ENCODE results near the gene TRPC6.

The TRPC6 gene

DNA sequence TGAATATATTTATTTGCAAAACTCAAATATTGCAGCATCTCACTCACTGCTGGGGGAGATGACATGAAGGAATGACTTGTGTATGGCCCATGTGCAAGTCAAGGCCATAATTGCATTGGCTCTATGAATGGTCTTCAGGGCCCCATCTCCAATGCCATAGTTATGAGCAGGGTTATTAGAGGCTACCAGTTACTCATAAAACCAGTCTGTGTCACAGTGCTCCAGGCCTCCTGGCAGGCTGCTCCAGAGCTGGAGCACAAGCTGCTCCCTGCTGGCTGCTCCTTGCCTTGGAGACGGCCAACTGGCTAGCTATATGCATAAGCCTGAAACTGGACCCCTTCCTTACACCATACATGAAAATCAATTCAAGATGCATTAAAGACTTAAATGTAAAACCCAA lies 145.7 kb downstream of the TRPC6 start:
- 95% methylated on average over 1 of the region's 1 CpG for WGBS
- H3K9ac ChIP-seq (ENCODE audit: low read depth, low read length) = no peak overlapping the region
- H3K4me1 ChIP-seq (ENCODE audit: insufficient read depth, low read length) = no peaks in the 10 kb centered on the region
- H3K4me3 ChIP-seq (ENCODE audit: low read length) = no peak overlapping the region
- H3K9me3 ChIP-seq (ENCODE audit: insufficient read depth, low read depth, low read length) = no peaks in the 10 kb centered on the region
- no peaks in the 10 kb centered on the region for H3K27me3 ChIP-seq (ENCODE audit: insufficient read depth, low read length)
- no peaks in the 10 kb centered on the region for H3K36me3 ChIP-seq (ENCODE audit: insufficient read depth, low read length)
- no peak overlapping the region for H3K27ac ChIP-seq (ENCODE audit: low read depth, low read length)

DNA sequence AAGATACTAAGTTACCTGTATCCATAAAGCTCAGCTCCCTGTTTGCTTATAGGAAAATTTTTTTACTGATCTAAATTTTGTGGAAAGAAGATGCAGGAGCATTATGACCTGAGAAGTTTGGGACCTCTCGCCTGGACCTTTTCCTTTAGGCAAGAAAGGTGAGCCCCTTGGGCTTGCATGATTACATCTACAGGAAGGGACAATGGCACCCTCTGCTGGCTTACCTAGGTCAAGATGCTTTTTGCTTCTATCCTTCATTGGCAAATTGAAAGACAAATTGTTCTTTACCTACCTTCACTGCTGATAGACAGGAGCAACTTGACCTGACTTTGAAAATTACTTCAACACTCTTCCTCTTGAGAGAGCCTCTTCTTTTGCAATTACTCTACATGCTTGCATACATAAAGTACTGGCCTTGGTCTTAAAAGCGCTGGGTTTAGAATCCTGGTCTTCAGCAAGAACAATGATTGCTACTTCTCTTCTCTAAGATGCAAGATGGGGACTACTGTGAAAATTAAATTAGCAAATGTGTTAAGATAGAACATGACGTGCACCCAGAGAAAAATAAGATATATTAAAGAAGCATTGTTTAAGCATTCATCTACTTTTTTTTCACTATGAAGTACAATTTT lies 147.2 kb downstream of the TRPC6 start:
- H3K27me3 ChIP-seq (ENCODE audit: insufficient read depth, low read length) = no peaks in the 10 kb centered on the region
- no peak overlapping the region for H3K27ac ChIP-seq (ENCODE audit: low read depth, low read length)
- no peaks in the 10 kb centered on the region for H3K9me3 ChIP-seq (ENCODE audit: insufficient read depth, low read depth, low read length)
- no peak overlapping the region for H3K9ac ChIP-seq (ENCODE audit: low read depth, low read length)
- H3K4me1 ChIP-seq (ENCODE audit: insufficient read depth, low read length) = no peaks in the 10 kb centered on the region
- no peak overlapping the region for H3K4me3 ChIP-seq (ENCODE audit: low read length)
- no peaks in the 10 kb centered on the region for H3K36me3 ChIP-seq (ENCODE audit: insufficient read depth, low read length)
- 67% methylated on average over 2 of the region's 3 CpGs for WGBS

DNA sequence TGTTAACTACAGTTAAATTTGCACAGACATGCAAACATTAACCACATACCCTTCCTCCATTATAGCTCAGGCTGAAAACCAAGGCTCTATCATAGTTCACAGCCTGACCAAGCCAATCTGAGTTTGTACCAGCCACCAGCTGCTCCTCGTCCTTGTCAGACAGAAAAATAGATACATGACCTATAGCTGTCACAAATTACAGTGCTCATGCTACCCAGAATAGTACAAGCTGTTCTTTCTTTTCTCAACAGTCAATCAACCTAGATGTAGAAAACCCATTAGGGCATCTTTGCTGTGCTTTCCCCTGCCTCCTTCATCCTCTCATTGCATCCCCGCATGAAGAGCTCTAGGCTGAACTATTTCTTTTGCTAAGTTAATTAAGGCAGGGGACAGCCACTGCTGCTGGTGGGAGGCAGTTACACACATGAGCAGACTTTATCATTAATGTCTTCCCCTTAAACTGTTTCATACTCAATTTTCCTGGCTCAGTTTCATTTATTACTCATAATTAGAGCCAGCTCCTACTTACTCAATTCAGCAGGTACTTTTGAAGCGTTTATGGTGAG lies 148.3 kb downstream of the TRPC6 start:
- no peaks in the 10 kb centered on the region for H3K36me3 ChIP-seq (ENCODE audit: insufficient read depth, low read length)
- no peaks in the 10 kb centered on the region for H3K9me3 ChIP-seq (ENCODE audit: insufficient read depth, low read depth, low read length)
- no peak overlapping the region for H3K9ac ChIP-seq (ENCODE audit: low read depth, low read length)
- H3K4me1 ChIP-seq (ENCODE audit: insufficient read depth, low read length) = peaks cover 7% of the 10 kb centered on the region; the same call in 1 of the 2 replicates
- H3K4me3 ChIP-seq (ENCODE audit: low read length) = no peak overlapping the region
- no peaks in the 10 kb centered on the region for H3K27me3 ChIP-seq (ENCODE audit: insufficient read depth, low read length)
- WGBS = 93% methylated on average over 3 of the region's 3 CpGs
- H3K27ac ChIP-seq (ENCODE audit: low read depth, low read length) = no peak overlapping the region

DNA sequence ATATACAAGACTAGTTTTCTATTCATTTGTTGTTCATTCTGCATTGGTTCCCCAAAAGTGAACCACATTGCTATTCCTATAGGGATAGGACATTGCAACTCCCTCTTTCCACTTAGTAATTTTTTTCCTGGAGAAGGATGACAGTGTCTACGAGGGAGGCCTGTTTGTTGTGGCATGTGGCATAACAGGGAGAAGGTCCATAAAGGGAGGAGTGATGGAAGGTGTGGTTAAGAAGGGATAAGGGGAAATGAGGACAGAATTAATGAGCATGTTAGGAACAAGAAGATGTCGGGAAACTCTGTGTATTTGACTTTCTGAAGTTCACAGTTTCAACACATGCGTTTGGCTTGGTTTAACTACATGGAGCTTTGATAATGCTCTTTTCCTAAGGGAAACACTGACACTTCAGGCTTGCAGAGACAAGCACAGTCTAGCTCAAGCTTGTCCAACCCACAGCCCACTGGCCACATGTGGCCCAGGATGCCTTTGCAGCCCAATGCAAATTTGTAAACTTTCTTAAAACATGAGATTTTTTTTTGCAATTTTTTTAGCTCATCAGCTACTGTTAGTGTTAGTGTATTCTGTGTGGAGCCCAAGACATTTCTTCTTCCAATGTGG lies 149.7 kb downstream of the TRPC6 start:
- WGBS = 93% methylated on average over 3 of the region's 3 CpGs
- no peak overlapping the region for H3K4me3 ChIP-seq (ENCODE audit: low read length)
- H3K27ac ChIP-seq (ENCODE audit: low read depth, low read length) = no peak overlapping the region
- H3K36me3 ChIP-seq (ENCODE audit: insufficient read depth, low read length) = no peaks in the 10 kb centered on the region
- H3K27me3 ChIP-seq (ENCODE audit: insufficient read depth, low read length) = no peaks in the 10 kb centered on the region
- no peaks in the 10 kb centered on the region for H3K9me3 ChIP-seq (ENCODE audit: insufficient read depth, low read depth, low read length)
- H3K9ac ChIP-seq (ENCODE audit: low read depth, low read length) = no peak overlapping the region
- peaks cover 11% of the 10 kb centered on the region; the same call in 1 of the 2 replicates for H3K4me1 ChIP-seq (ENCODE audit: insufficient read depth, low read length)

DNA sequence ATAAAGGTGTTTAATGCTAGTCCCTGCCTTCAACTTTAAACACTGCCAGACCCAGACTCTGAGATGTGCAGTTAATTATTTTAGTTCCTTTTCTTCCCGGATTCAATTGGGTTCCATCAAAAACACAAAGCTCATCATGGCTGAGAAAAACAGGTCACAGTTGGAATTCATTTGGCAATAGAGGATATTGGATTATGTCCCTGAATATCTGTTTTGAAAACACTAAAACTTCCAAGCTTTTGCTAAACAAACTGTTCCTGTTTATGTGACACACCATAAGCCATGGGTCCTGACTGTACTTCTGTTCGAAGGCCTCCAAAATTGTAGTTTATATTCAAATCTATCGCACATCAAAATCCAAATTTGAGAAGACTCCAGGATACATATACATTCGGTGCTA lies 150.7 kb downstream of the TRPC6 start:
- no peaks in the 10 kb centered on the region for H3K36me3 ChIP-seq (ENCODE audit: insufficient read depth, low read length)
- H3K27ac ChIP-seq (ENCODE audit: low read depth, low read length) = no peak overlapping the region
- no peaks in the 10 kb centered on the region for H3K27me3 ChIP-seq (ENCODE audit: insufficient read depth, low read length)
- no peaks in the 10 kb centered on the region for H3K9me3 ChIP-seq (ENCODE audit: insufficient read depth, low read depth, low read length)
- H3K9ac ChIP-seq (ENCODE audit: low read depth, low read length) = no peak overlapping the region
- H3K4me3 ChIP-seq (ENCODE audit: low read length) = no peak overlapping the region
- WGBS = 97% methylated on average over 3 of the region's 4 CpGs
- peaks cover 11% of the 10 kb centered on the region; the same call in 1 of the 2 replicates for H3K4me1 ChIP-seq (ENCODE audit: insufficient read depth, low read length)

DNA sequence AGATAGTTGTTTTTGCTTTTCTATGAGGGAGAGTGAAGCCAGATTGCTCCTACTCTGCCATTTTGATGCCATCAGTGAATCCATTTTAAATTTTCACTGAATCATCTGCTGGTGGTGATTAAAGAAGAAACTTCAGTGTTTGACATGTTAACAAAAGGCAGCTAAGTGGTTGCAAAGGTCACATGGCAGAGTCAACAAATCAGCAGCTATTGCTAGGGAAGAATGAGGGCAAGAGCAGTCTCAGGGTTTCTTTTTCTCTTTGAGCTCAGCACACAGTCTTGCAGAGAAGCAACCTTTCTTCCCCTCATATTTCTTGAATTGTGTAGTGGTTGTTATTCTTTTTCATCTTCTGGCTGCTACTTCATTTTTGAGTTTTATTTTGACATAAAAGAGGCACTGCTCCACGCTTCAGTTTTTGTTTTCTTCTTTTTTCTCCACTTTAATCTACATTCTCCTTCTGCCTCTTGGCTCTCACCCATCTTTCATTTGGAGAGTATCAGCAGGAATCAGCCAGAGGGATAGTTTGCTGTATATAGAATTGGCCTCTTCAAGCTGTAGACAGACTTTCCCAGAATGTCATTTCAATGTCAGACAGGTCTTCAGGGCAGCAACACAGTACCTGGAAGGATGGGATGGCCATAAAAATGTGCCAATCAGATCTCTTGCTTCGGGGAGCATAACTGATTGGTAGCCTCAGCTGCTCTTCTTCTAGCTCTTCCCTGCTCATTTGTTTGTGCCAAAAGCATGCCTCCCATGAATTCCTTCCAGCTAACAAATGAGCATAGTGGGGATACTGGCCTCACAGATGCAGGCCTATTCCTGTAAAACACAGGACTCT lies 153.9 kb downstream of the TRPC6 start:
- H3K27ac ChIP-seq (ENCODE audit: low read depth, low read length) = no peak overlapping the region
- H3K27me3 ChIP-seq (ENCODE audit: insufficient read depth, low read length) = no peaks in the 10 kb centered on the region
- no peaks in the 10 kb centered on the region for H3K36me3 ChIP-seq (ENCODE audit: insufficient read depth, low read length)
- peaks cover 11% of the 10 kb centered on the region; the same call in 1 of the 2 replicates for H3K4me1 ChIP-seq (ENCODE audit: insufficient read depth, low read length)
- WGBS = 97% methylated on average over 2 of the region's 2 CpGs
- no peaks in the 10 kb centered on the region for H3K9me3 ChIP-seq (ENCODE audit: insufficient read depth, low read depth, low read length)
- no peak overlapping the region for H3K9ac ChIP-seq (ENCODE audit: low read depth, low read length)
- no peak overlapping the region for H3K4me3 ChIP-seq (ENCODE audit: low read length)

DNA sequence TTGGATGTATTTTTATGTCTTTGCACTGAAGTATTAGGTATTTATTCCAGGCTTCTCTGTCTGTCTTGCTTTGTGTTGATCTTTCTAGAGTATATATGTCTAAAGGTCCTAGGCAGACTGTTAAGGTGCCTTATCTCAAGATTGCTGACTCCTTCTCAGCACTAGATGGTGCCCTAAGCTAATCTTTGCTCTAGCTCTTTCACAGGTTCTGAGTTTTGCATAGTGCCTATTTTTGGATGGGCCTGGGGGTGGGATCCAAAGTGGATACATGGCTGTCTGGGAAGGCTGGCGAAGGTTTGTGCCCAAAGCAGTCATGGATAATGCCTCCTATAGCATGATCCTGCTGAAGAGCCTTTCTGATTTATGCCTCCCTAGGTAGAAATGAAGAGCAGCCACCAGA lies 154.9 kb downstream of the TRPC6 start:
- no peak overlapping the region for H3K9ac ChIP-seq (ENCODE audit: low read depth, low read length)
- no peaks in the 10 kb centered on the region for H3K27me3 ChIP-seq (ENCODE audit: insufficient read depth, low read length)
- no peak overlapping the region for H3K4me3 ChIP-seq (ENCODE audit: low read length)
- no peaks in the 10 kb centered on the region for H3K9me3 ChIP-seq (ENCODE audit: insufficient read depth, low read depth, low read length)
- no peak overlapping the region for H3K27ac ChIP-seq (ENCODE audit: low read depth, low read length)
- H3K4me1 ChIP-seq (ENCODE audit: insufficient read depth, low read length) = peaks cover 11% of the 10 kb centered on the region; the same call in 1 of the 2 replicates
- 56% methylated on average over 1 of the region's 1 CpG for WGBS
- no peaks in the 10 kb centered on the region for H3K36me3 ChIP-seq (ENCODE audit: insufficient read depth, low read length)

DNA sequence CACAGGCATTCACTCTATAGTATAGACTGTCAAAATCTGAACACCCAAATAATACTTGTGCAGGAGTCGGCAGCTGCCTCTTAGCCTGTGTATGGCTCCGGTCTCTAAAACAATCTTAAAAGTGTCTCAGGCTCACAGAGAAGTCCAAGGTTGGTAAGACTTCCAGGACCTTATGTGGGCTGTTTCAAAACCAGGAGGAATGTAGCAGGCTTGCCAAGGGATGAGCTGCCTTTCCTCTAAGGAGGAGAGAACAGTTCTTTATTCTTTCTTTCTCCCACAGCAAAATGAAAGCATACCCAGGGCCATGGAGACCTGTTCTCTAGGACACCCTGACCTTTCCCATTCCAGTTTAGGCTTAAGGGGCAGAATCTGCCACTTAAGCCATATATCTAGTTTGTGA lies 176.5 kb downstream of the TRPC6 start:
- Histone ChIP-seq H3K4me3 (ENCODE audit: low read length) (no peak overlapping the region), H3K9me3 (ENCODE audit: insufficient read depth, low read depth, low read length) (no peaks in the 10 kb centered on the region; the same call in 1 of the 2 replicates), H3K27ac (ENCODE audit: low read depth, low read length) (no peak overlapping the region), H3K27me3 (ENCODE audit: insufficient read depth, low read length) (no peaks in the 10 kb centered on the region), H3K4me1 (ENCODE audit: insufficient read depth, low read length) (no peaks in the 10 kb centered on the region), H3K9ac (ENCODE audit: low read depth, low read length) (no peak overlapping the region), H3K36me3 (ENCODE audit: insufficient read depth, low read length) (no peaks in the 10 kb centered on the region)
- 99% methylated on average over 2 of the region's 2 CpGs for WGBS
